OCI-LY1 (cell line): ENCODE results near the gene HAPLN1.

Experiments used
- H2AFZ ChIP-seq: fragments of 200-600 bp; sonication (generic), shearing (Covaris generic); 2 replicates; pipeline ENCODE4 v1.6.0; 2014; ENCODE audit warnings: antibody characterized with exemption, mild to moderate bottlenecking, low read length
- H3F3A ChIP-seq: fragments of 200-600 bp; sonication (generic), shearing (Covaris generic); 2 replicates; pipeline ENCODE4 v1.6.0; 2014; ENCODE audit warnings: mild to moderate bottlenecking, antibody characterized with exemption, low read length, moderate library complexity; ENCODE audit not compliant: insufficient read depth
- H3K27ac ChIP-seq: fragments of 200-600 bp; sonication (generic); 2 replicates; pipeline ENCODE4 v1.5.1; 2014; ENCODE audit warnings: low read length, mixed run types, mild to moderate bottlenecking, low read depth; ENCODE audit not compliant: poor library complexity, severe bottlenecking
- H3K27me3 ChIP-seq: fragments of 200-600 bp; sonication (generic); 2 replicates; pipeline ENCODE4 v1.6.0; 2014; ENCODE audit warnings: antibody characterized with exemption, mild to moderate bottlenecking, low read length, moderate library complexity; ENCODE audit not compliant: insufficient read depth
- H3K36me3 ChIP-seq: fragments of 200-600 bp; sonication (generic); 2 replicates; pipeline ENCODE4 v1.6.1; 2014; ENCODE audit warnings: mild to moderate bottlenecking, antibody characterized with exemption, low read length, moderate library complexity, mixed read lengths; ENCODE audit not compliant: insufficient read depth
- H3K4me1 ChIP-seq: fragments of 200-600 bp; sonication (generic); 2 replicates; pipeline ENCODE4 v1.5.1; 2014; ENCODE audit warnings: mild to moderate bottlenecking, low read length, moderate library complexity; ENCODE audit not compliant: insufficient read depth, severe bottlenecking
- H3K4me2 ChIP-seq: fragments of 200-600 bp; sonication (generic), shearing (Covaris generic); 2 replicates; pipeline ENCODE4 v1.6.1; 2014; ENCODE audit warnings: low read length
- H3K4me3 ChIP-seq: fragments of 200-600 bp; sonication (generic); 2 replicates; pipeline ENCODE4 v1.5.1; 2014; ENCODE audit warnings: low read length, low read depth, mild to moderate bottlenecking, mixed read lengths; ENCODE audit not compliant: poor library complexity, severe bottlenecking
- H3K79me2 ChIP-seq: fragments of 200-600 bp; shearing (Covaris generic); 2 replicates; pipeline ENCODE4 v1.6.1; 2016; ENCODE audit warnings: mixed run types, low read length, mixed read lengths; ENCODE audit not compliant: insufficient read depth
- H3K9ac ChIP-seq: fragments of 200-600 bp; sonication (generic), shearing (Covaris generic); 2 replicates; pipeline ENCODE4 v1.6.1; 2014; ENCODE audit warnings: mild to moderate bottlenecking, low read length, mixed read lengths
- H3K9me2 ChIP-seq: fragments of 200-600 bp; sonication (generic), shearing (Covaris generic); 2 replicates; pipeline ENCODE4 v1.6.1; 2014; ENCODE audit warnings: low read depth, mild to moderate bottlenecking, low read length, mixed read lengths
- H3K9me3 ChIP-seq: fragments of 200-600 bp; shearing (Covaris generic); 2 replicates; pipeline ENCODE4 v1.6.1; 2014; ENCODE audit warnings: low read length, mixed read lengths
- H4K20me1 ChIP-seq: fragments of 200-600 bp; sonication (generic), shearing (Covaris generic); 2 replicates; pipeline ENCODE4 v1.6.0; 2016; ENCODE audit warnings: mild to moderate bottlenecking, low read length; ENCODE audit not compliant: insufficient read depth
- EZH2 ChIP-seq: fragments of 200-600 bp; sonication (generic), shearing (Covaris generic); IDR thresholded peaks from 2 replicates; pipeline ENCODE4 v1.8.0; 2017; ENCODE audit warnings: borderline replicate concordance, mixed run types, mild to moderate bottlenecking, antibody characterized with exemption, low read length, moderate library complexity, mixed read lengths
- TF ChIP-seq, protein P1 (sequence below): fragments of 200-600 bp; sonication (generic), shearing (Covaris generic); IDR thresholded peaks from 2 replicates; pipeline ENCODE4 v1.5.1; 2017; ENCODE audit warnings: mild to moderate bottlenecking, antibody characterized with exemption, low read length, moderate library complexity, mixed read lengths

Gene HAPLN1

DNA sequence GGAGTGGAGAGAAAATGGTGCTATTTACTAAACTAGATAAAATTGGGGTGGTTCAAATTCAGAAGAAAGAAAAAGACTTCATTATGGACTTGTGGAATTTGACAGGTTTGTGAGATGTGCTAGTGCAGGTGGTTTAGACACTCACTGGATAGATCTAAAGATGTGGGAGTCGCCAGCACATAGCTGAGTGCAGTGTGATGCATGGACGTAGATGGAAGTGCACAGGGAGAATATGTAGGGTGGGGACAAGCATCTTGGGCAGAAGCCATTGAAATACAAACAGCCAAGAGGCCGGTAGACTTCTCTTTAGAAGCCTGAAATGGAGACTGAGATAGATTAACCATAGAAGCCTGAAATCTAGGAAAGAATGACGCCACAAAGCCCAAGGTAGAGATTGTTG is 10.7 kb downstream of the HAPLN1 start:
- TF ChIP-seq, protein P1, sequence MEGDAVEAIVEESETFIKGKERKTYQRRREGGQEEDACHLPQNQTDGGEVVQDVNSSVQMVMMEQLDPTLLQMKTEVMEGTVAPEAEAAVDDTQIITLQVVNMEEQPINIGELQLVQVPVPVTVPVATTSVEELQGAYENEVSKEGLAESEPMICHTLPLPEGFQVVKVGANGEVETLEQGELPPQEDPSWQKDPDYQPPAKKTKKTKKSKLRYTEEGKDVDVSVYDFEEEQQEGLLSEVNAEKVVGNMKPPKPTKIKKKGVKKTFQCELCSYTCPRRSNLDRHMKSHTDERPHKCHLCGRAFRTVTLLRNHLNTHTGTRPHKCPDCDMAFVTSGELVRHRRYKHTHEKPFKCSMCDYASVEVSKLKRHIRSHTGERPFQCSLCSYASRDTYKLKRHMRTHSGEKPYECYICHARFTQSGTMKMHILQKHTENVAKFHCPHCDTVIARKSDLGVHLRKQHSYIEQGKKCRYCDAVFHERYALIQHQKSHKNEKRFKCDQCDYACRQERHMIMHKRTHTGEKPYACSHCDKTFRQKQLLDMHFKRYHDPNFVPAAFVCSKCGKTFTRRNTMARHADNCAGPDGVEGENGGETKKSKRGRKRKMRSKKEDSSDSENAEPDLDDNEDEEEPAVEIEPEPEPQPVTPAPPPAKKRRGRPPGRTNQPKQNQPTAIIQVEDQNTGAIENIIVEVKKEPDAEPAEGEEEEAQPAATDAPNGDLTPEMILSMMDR, result no peak
- TF ChIP-seq EZH2, result no peak
- no peaks in the 10 kb centered on the region for H3K79me2 ChIP-seq
- no peak overlapping the region for H3K4me3 ChIP-seq
- H3K4me2 ChIP-seq, result no peak overlapping the region
- no peaks in the 10 kb centered on the region for H4K20me1 ChIP-seq
- H3K4me1 ChIP-seq, result no peaks in the 10 kb centered on the region
- H3F3A ChIP-seq, result no peaks in the 10 kb centered on the region
- no peak overlapping the region for H3K9ac ChIP-seq
- no peaks in the 10 kb centered on the region for H3K9me3 ChIP-seq
- no peaks in the 10 kb centered on the region for H3K36me3 ChIP-seq
- H3K9me2 ChIP-seq, result no peaks in the 10 kb centered on the region
- no peak overlapping the region for H3K27ac ChIP-seq
- H2AFZ ChIP-seq, result no peak overlapping the region
- no peaks in the 10 kb centered on the region for H3K27me3 ChIP-seq

DNA sequence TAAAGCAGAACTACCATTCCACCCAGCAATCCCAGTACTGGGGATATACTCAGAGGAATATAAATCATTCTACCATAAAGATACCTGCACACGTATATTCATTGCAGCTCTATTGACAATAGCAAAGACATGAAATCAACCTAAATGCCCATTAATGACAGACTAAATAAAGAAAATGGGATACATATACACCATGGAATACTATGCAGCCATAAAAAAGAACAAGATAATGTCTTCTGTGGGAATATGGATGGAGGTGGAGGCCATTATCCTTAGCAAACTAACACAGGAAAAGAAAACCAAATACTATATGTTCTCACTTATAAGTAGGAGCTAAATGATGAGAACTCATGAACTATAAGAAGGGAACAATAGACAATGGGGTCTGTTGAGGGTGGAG is 12.5 kb downstream of the HAPLN1 start:
- H3K79me2 ChIP-seq, result no peaks in the 10 kb centered on the region
- H3K27ac ChIP-seq, result no peak overlapping the region

DNA sequence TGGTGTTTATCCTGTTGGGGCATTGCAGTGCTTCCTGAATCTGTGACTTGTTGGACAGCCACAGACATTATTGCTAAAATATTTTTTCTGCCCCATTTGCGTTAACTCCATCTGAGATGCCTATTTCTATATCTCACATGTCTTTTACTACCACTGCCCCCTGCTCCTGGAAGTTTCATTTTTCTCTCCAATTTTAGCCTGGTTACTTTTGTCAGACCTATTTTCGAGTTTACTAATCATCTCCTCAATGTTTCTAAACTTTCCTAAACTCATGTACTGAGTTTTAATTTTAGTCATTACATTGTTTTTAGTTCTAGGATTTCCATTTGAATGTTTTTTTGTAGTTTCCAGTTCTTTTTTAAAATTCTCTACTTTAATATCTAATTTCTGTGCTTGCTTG is 17.6 kb downstream of the HAPLN1 start:
- no peak overlapping the region for H3K4me2 ChIP-seq

More for the DNA sequence above, 12.5 kb downstream of the HAPLN1 start:
- Histone ChIP-seq H3K36me3 (no peaks in the 10 kb centered on the region), H3K4me2 (no peak overlapping the region), H3K4me3 (no peak overlapping the region), H3K4me1 (no peaks in the 10 kb centered on the region), H3K27me3 (no peaks in the 10 kb centered on the region), H3K9me2 (no peaks in the 10 kb centered on the region), H2AFZ (no peak overlapping the region), H3K9me3 (no peaks in the 10 kb centered on the region), H3F3A (no peaks in the 10 kb centered on the region), H3K9ac (no peak overlapping the region), H4K20me1 (no peaks in the 10 kb centered on the region)
- TF ChIP-seq, protein P1, result no peak
- no peak for TF ChIP-seq EZH2

More for the DNA sequence above, 17.6 kb downstream of the HAPLN1 start:
- Histone ChIP-seq H3F3A (no peaks in the 10 kb centered on the region), H3K4me3 (no peak overlapping the region), H2AFZ (no peak overlapping the region), H4K20me1 (no peaks in the 10 kb centered on the region), H3K4me1 (no peaks in the 10 kb centered on the region), H3K9ac (no peak overlapping the region), H3K9me3 (no peaks in the 10 kb centered on the region), H3K27me3 (no peaks in the 10 kb centered on the region), H3K79me2 (no peaks in the 10 kb centered on the region), H3K36me3 (no peaks in the 10 kb centered on the region), H3K9me2 (no peaks in the 10 kb centered on the region), H3K27ac (no peak overlapping the region)
- TF ChIP-seq, protein P1, result no peak
- no peak for TF ChIP-seq EZH2
